GM19463 (cell line): ENCODE measurements around the gene SLC1A3.
"Not testable (repeated sequence)": the region's sequence is repeated elsewhere in the genome, so short reads cannot be mapped to it uniquely, and the experiment has no call there.

Experiments used
- ATAC-seq: cut with Tn5 transposase; IDR thresholded peaks from one replicate; pipeline ENCODE4 v1.9.1; 2021; ENCODE audit warnings: mild to moderate bottlenecking, moderate library complexity; ENCODE audit not compliant: unreplicated experiment

SLC1A3 gene

DNA sequence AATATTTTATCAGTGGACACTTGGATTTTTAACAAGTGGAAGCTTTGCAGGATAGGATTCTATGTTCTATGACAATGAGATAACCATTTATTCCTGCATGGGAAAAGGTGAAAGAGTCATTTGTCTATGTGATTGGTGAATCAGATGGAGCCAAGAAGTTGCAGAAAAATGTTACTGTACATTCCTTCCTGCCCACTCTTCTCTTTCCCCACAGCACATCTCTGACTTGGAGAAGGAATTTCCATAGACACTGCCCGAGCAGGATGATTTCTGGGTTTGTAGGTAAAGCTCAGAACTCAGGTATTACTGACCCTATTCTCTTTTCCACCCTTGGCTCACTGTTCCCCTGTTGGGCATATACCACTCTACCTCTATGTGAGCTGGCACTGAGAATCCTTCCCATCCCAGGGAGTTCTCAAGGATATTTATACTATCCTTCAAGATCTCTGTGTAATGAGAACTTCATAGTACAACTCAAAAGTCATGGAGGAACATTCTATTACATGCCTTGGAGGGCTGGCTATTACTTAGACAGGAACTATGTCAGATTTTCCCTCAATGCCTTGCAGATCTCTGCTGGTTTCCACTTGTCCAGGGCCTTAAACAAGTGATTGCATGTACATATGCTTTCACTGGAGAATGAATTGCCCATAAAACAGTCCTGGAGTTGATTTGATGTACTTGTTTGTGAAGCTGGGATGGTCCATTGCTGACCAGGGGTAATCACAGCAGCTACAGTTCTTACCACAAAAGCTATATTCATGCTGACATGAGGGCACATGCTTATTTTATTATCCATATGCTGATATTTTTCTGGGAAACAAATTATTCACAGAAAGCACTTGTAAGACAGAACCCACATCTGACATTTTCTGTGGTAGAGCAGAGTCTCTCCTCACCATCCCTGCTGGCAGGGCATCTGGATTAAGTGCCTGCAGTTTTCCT, 24.1 kb downstream of the SLC1A3 start:
- no peak for ATAC-seq

- ATAC-seq: no peak
Measured at GRCh38 chr5:36631154-36631553, 24.7 kb downstream of the SLC1A3 start.

GRCh38 chr5:36631620-36632362, 25.4 kb downstream of the SLC1A3 start:
- ATAC-seq: no peak

- no peak for ATAC-seq
Measured at GRCh38 chr5:36632363-36632664, 25.9 kb downstream of the SLC1A3 start.

DNA sequence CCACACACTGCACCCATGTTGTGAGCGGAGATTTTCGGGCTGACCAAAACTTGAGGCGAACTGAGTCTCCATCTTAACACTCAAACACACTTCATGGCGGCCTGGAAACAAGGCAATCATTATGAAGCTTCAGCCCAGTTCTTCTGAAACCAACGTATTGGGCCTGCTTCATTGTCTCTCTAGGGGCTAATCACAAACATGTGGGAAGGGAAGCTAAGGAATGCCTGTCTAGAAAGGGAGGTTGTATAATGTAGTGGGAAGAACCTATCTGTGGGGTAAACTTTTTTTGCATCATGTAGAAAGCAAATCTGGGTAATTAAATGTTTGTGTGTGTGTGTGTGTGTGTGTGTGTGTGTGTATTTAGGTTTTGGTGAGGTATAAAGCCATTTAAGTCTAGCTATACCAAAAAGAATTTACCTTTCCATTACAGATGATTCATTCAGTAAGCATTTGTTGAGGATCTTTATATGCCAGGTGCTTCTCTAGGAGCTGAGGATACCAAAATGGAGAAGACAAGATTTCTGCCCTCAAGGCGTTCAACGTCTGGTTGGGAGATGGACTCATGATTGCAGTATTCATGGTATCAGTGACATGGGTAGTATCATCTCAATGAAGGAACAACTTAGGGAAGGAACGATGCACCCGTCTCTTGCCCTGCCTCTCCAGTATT, 29.4 kb downstream of the SLC1A3 start:
- no peak for ATAC-seq

DNA sequence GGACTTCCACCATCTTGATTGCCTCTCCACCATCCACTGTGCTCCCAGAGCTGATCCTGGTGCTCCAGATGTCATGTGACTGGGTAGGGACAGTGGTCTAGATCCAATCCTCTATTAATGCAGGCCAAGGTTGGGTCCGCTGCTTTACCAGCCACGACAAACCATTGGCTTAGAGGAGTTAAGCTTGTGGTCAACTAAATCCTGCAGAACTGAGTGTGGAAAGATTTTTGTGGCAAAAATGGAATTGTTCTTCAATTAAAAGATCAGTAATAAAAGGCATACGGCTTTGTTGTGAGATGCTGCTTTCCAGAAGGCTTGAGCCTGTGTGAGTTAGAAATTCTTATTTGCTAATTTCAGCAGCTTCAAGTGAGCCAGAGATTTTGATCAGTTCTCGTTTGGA, 30.7 kb downstream of the SLC1A3 start:
- ATAC-seq: no peak

GRCh38 chr5:36637516-36637915, 31.1 kb downstream of the SLC1A3 start:
- ATAC-seq: no peak

DNA sequence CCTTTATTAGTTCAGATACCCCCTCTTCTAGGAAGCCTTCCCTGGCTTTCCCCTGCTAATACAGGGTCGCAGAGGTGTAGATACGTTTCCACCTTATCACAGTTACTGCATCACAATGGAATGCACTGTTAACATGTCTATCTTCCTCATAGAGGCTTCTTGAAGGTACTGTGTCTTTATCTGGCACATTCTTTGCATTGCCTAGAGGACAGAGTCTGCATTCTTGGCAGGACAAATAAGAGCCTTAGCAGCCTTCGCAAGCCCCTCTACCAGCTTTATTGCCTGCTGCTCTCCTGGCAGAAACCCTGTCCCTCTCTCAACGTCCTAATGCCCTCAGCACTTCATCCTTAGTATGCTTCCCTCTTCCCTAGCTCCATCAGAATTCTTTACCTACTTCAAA, 31.6 kb downstream of the SLC1A3 start:
- ATAC-seq: no peak

- ATAC-seq: no peak
Measured at GRCh38 chr5:36640949-36641348, 34.5 kb downstream of the SLC1A3 start.

GRCh38 chr5:36641431-36641830, 35.0 kb downstream of the SLC1A3 start:
- ATAC-seq: no peak

DNA sequence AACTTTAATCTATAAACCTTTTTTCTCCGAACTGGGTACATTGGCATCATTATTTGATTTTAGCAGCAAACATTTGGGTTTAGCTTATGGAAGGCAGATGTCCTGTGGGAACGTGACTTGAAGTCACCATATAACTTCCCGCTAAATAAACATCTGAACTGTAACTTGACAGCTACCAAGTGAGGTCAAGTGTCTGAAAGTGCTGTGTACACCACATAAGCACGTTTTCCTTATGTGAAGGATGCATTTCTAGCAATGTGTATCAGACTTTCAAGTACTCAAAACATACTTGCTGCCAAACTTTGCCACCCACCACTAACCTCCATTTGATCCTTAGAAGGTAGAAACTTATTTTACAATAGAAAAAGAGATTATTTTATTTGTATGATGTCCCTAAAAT, 35.7 kb downstream of the SLC1A3 start:
- ATAC-seq: no peak

DNA sequence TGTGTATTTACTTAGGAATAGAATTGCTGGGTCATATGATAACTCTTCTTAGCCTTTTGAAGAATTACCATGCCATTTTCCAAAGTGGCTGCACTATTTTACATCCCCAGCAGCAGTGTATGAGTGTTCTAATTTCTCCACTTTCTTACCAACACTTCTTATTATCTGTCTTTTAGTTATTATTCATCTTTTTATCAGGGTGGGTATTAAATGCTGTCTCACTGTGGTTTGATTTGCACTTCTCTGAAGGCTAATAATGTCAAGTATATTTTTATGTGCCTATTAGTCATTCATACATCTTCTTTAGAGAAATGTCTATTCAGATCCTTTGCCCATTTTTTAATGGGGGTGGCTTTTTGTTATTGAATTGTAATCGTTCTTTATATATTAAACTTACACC, 36.8 kb downstream of the SLC1A3 start:
- no peak for ATAC-seq

- not testable (repeated sequence) for ATAC-seq
Measured at GRCh38 chr5:36643841-36644240, 37.4 kb downstream of the SLC1A3 start.

DNA sequence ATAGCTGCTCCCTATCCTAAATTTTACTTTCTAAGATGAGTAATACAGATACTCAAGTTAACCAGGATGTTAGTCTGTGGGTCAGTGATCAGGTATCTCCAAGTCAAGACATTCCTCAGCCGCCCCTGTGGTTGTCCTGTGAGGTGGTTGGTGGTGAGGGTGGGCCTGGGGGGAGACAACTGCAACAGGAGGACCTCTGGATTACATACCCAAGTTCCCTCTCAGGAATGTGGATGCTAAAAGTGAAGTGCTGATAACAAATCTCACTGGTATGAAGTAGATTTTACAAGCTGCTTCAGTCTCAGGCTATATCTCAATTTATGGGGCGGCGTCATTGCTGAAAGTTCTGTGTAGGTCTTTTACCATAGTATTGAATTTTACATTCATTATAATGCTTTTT, 38.3 kb downstream of the SLC1A3 start:
- ATAC-seq: no peak

DNA sequence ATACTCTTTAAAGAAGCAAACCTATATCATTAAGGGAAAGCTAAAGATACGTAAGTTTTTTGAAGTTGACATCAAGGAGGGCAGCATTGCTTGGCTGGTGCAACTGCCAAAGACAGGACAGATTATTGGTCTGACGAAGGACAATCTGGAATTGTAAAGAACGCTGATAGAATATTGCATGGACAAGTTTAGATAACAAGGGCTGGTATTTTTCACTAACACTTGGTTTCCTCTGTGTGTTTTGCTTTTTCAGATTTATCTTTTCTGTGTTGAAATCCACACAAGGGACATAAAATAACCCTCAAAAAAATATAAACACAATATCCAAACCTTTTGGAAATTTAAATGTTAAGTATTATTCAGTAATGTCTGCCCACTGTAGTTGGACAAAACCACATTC, 39.7 kb downstream of the SLC1A3 start:
- ATAC-seq: no peak

DNA sequence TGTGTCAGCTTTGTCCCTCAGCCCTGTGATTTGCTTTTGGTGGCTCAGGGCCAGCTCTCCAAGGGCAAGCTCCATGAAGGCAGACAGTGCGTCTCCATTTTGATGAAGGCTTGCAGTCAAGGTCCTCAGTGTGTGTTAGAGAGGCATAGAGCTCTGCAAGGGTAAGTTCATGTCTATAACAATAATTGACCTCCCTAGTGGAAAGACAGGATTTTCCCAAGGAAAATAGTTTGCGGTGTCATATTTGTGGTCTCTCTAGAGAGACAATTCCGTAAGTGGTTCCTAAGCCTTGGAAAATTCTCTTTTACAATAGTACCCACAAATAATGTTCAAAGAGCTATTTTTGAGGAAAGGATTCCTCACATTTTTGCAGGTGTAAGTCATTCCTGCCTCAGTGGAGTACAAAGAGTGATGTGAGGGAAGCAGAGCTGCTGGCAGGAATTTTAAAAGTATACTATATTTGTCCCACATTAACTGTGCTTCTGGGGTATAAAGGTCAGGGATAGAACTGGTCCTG, 40.2 kb downstream of the SLC1A3 start:
- ATAC-seq: no peak

- no peak for ATAC-seq
Measured at GRCh38 chr5:36647046-36647445, 40.6 kb downstream of the SLC1A3 start.

DNA sequence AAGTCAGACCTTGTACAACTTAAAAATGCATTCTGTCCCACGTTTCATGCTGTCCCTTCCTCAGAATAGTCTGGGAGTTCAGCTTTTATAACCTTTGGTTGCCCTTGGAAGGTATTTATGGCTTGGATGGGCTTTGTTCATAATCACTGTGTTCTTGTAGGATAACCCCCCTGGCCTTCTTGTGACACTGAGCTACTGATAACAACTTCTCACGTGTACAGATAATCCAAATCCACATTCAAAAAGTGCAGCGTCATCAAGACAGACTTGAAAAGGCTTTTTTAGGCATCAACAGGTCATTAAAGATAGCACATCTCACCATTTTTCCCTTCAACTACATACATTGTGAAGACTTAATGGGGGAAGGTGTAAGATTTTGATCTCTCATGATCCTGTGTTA, 42.0 kb downstream of the SLC1A3 start:
- no peak for ATAC-seq

GRCh38 chr5:36651761-36652685, 45.6 kb downstream of the SLC1A3 start:
- no peak for ATAC-seq

DNA sequence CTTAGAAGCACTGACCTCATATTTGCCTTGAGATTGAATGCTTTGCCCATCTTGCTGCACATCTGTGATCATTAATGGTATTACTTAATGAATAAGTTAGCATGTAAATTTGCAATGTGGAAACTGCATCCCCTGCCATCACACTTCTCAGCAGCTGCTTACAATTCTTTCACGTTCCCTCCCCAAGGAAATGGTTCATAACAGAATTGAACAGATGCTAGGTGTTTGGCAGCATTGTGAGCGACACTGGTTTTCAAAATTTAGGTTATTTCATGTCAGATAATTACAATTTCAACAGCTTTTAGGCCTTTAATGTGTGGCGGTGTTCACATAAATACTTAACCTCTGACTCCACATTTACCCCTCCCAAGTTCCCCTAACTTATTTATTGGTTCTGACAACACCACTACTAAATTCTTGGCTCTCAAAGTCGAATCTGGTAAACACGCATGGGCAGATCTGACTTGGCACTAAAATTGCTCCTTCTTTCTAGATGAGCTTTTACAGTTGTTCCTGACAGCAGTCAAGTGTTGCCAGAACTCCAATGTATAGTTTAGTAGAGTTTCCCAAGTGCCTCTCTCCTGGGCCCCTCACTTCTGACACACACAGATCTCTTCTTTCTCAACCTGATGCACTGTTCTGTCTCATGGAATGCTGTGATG, 46.8 kb downstream of the SLC1A3 start:
- ATAC-seq: no peak
